Activated CD4-positive, alpha-beta memory T cell treated with anti-CD3 and anti-CD28 coated beads, Interleukin-2, amount 10 ng/mL, durations not matched to agents 7 days and 5 days (primary cell): Measurements from ENCODE around the gene SPOCK1. TPM values are rescaled to one million over a fixed set of nuclear protein-coding genes. Genes with fewer than 3 reads are reported as not detected.
"Not testable (repeated sequence)": the region's sequence is repeated elsewhere in the genome, so short reads cannot be mapped to it uniquely, and the experiment has no call there.

Source experiments
- CTCF ChIA-PET: fragments of 350-600 bp; sonication (Branson Sonifier 250); formaldehyde crosslinking; loops from one replicate; lab custom pipeline; 2021; ENCODE audit warnings: antibody characterized with exemption, inconsistent platforms; lab: Charles Lee
- POLR2A ChIA-PET: fragments of 350-600 bp; sonication (Branson Sonifier 250); formaldehyde crosslinking; loops from one replicate; lab custom pipeline; 2021; ENCODE audit warnings: antibody characterized with exemption; lab: Charles Lee
- DNase-seq: peaks from one replicate; pipeline ENCODE4 v3.0.0-alpha.2; 2020
- H3K27ac Mint-ChIP-seq: one replicate; pipeline ENCODE4 v1.8.0; 2021; ENCODE audit warnings: mild to moderate bottlenecking, mixed read lengths
- H3K27me3 Mint-ChIP-seq: one replicate; pipeline ENCODE4 v1.8.0; 2021; ENCODE audit warnings: mixed read lengths
- H3K36me3 Mint-ChIP-seq: one replicate; pipeline ENCODE4 v1.8.0; 2021; ENCODE audit warnings: low read depth, mixed read lengths
- H3K4me1 Mint-ChIP-seq: one replicate; pipeline ENCODE4 v1.8.0; 2021; ENCODE audit warnings: mixed read lengths
- H3K4me3 Mint-ChIP-seq: one replicate; pipeline ENCODE4 v1.8.0; 2021; ENCODE audit warnings: mild to moderate bottlenecking, mixed read lengths
- H3K9me3 Mint-ChIP-seq: one replicate; pipeline ENCODE4 v1.8.0; 2021; ENCODE audit warnings: mixed read lengths
- total RNA-seq, 2 experiments: library from RNA; stranded (reverse); gene quantifications; one replicate each; pipeline ENCODE4 v1.2.3, GENCODE V29; 2021

Gene SPOCK1
- total RNA-seq, 2 experiments from 2014 or later: 0.73 to 0.86 TPM

DNA sequence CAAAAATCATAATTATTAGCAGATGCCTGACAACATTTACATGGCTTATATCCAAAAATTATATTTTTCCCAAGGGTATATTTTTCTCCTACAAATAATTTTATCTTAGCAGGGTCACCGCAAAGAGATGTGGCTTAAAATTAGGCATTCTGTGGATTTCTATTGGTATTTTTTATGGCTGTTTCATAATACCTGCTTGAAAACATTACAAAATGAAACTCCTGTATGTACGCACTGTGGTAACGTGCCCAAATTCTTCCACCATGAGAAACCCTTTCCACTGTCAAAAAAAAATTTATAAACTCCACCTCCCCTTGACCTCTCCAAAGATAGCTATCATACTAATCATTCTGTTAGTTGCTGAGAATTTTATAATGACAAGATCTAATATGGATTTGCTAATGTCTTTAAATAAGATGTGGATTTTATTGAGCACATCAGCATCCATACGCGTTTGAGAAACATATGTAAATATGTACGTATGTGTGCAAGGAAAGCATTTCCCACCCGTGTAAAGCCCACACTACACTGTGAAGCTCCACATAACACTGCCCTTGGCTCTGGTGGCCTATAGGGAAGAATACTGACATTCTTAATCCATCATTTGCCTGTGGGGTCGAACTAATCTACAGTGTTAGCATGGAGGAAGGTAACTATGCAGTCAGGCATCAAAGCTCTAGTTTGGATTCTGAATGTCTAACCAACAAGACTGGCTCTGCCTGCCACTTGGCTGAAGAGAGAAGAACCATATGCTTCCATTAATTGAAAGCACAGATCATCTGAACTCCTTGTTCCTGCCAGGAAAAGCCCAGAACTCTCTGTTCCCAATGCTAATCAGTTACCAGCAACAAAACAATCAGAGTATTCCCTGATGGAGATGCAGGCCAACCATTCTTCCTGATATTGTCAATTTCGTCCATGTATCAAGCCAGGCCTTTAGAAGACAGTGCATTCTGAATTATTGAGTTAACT lies 244.7 kb downstream of the SPOCK1 start:
- DNase-seq: no peak
- no peak overlapping the region for H3K4me3 Mint-ChIP-seq
- H3K4me1 Mint-ChIP-seq: no peaks in the 10 kb centered on the region
- POLR2A ChIA-PET: no interaction called here
- H3K36me3 Mint-ChIP-seq: no peaks in the 10 kb centered on the region
- H3K27ac Mint-ChIP-seq: no peak overlapping the region
- H3K9me3 Mint-ChIP-seq: peaks cover 2% of the 10 kb centered on the region
- CTCF ChIA-PET: interaction anchor here (0.6 kb wide), 1 partner anchor 27 kb away, joined by 3 read pairs; no protein-coding TSS in a partner anchor
- no peaks in the 10 kb centered on the region for H3K27me3 Mint-ChIP-seq

DNA sequence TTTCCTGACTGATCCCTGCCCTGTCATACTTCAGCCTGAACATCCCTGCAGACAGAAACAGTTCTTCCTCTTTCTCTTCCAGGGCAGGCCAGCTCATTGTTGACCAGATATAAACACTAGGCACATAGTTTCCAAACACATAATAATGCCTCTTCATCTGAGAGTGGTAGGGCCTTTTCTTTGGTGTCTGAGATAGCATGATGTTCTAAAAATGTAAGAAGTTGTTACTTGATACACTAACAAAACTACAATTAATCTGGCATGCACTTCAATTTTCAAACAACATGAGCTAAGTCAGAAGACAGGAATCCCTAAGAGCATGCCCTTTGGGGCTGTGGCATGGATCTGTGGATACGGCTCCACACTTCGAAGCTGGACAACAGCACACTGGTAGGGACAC lies 246.6 kb downstream of the SPOCK1 start:
- no peaks in the 10 kb centered on the region for H3K36me3 Mint-ChIP-seq
- ChIA-PET CTCF (no interaction called here), POLR2A (no interaction called here)
- H3K4me1 Mint-ChIP-seq: no peaks in the 10 kb centered on the region
- no peak overlapping the region for H3K27ac Mint-ChIP-seq
- no peaks in the 10 kb centered on the region for H3K27me3 Mint-ChIP-seq
- no peak overlapping the region for H3K4me3 Mint-ChIP-seq
- DNase-seq: no peak
- no peaks in the 10 kb centered on the region for H3K9me3 Mint-ChIP-seq

GRCh38 chr5:137250421-137250820 lies 248.7 kb downstream of the SPOCK1 start:
- POLR2A ChIA-PET: no interaction called here
- Mint-ChIP-seq H3K9me3 (no peaks in the 10 kb centered on the region), H3K36me3 (no peaks in the 10 kb centered on the region), H3K4me1 (no peaks in the 10 kb centered on the region), H3K27me3 (no peaks in the 10 kb centered on the region), H3K4me3 (no peak overlapping the region), H3K27ac (no peak overlapping the region)
- no peak for DNase-seq
- CTCF ChIA-PET: no interaction called here

DNA sequence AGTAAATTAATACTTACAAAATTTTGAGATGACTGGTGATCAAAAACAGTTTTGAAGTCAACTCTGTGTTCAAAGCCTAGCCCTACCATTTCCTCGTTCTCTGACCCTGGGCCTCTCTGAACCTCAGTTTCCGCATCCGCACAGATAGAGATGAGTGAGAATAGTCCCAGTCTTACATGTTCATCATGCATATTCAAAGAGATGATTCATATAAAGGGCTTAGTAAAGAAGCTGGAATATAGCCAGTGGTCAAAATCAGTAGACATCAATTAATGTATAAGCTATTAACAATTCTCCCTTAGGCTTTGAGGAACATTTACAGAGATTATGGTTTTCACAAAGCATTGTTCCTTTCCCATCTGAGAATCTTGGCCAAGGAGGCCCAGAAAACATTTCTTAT lies 250.6 kb downstream of the SPOCK1 start:
- DNase-seq: no peak
- Mint-ChIP-seq H3K27ac (no peak overlapping the region), H3K36me3 (no peaks in the 10 kb centered on the region), H3K9me3 (no peaks in the 10 kb centered on the region), H3K4me3 (no peak overlapping the region), H3K4me1 (no peaks in the 10 kb centered on the region), H3K27me3 (no peaks in the 10 kb centered on the region)
- ChIA-PET CTCF (interaction anchor here (1.3 kb wide), 1 partner anchor 72 kb away, joined by 3 read pairs; no protein-coding TSS in a partner anchor), POLR2A (no interaction called here)

- H3K9me3 Mint-ChIP-seq: no peaks in the 10 kb centered on the region
- H3K27ac Mint-ChIP-seq: no peak overlapping the region
- no peak overlapping the region for H3K4me3 Mint-ChIP-seq
- no peaks in the 10 kb centered on the region for H3K4me1 Mint-ChIP-seq
- ChIA-PET CTCF (no interaction called here), POLR2A (no interaction called here)
- no peaks in the 10 kb centered on the region for H3K27me3 Mint-ChIP-seq
- no peaks in the 10 kb centered on the region for H3K36me3 Mint-ChIP-seq
- DNase-seq: no peak
Measured at GRCh38 chr5:137245438-137245837, 253.7 kb downstream of the SPOCK1 start.

DNA sequence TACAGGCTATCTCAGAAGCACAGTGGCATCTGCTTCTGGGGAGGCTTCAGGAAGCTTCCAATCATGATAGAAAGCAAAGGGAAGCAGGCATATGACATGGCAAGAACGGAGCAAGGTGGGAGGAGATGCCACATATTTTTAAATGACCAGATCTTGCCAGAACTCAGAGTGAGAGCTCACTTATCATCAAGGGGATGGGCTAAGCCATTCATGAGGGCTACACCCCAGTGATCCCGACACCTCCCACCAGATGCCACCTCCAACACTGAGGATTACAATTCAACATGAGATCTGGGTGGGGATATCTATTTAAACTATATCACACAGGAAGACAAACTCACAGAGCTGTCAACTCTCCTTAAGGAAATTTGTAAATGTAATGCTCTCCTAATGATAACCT lies 258.8 kb downstream of the SPOCK1 start:
- POLR2A ChIA-PET: no interaction called here
- CTCF ChIA-PET: no interaction called here
- no peak overlapping the region for H3K27ac Mint-ChIP-seq
- H3K27me3 Mint-ChIP-seq: no peaks in the 10 kb centered on the region
- H3K36me3 Mint-ChIP-seq: no peaks in the 10 kb centered on the region
- no peaks in the 10 kb centered on the region for H3K9me3 Mint-ChIP-seq
- no peak for DNase-seq
- H3K4me1 Mint-ChIP-seq: no peaks in the 10 kb centered on the region
- no peak overlapping the region for H3K4me3 Mint-ChIP-seq

DNA sequence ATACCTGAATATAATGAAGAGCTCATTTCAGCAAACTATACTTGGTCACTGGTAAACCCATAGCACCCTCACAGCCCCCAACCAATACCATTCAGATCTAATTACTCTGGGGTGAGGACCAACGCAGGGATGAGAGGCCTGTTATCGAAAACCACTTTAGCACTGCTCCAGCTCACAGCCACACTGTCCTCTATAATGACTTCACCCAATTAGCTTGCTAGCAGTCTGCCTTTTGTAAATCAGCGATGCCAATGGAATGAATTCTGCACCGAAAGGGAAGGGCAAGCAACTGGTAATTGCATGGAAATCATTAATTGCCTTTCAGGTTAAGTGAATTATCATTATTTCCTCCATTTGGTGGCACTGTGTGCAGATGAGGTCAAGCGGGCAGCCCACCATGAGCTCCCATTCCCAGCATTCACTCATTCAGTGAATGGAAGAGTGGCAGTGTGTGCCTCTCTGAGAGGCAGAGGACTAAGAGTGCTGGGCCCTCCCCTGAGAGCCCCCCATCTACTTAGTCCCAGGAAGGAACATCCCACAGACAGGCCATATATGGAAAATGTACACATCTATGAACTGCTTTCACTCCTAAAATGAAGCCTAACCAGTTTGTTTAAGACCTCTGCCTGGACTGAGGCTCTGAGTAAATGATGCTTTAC lies 262.1 kb downstream of the SPOCK1 start:
- ChIA-PET POLR2A (no interaction called here), CTCF (no interaction called here)
- Mint-ChIP-seq H3K9me3 (no peaks in the 10 kb centered on the region), H3K4me3 (no peak overlapping the region), H3K4me1 (no peaks in the 10 kb centered on the region), H3K27ac (no peak overlapping the region), H3K36me3 (no peaks in the 10 kb centered on the region), H3K27me3 (no peaks in the 10 kb centered on the region)
- DNase-seq: no peak

DNA sequence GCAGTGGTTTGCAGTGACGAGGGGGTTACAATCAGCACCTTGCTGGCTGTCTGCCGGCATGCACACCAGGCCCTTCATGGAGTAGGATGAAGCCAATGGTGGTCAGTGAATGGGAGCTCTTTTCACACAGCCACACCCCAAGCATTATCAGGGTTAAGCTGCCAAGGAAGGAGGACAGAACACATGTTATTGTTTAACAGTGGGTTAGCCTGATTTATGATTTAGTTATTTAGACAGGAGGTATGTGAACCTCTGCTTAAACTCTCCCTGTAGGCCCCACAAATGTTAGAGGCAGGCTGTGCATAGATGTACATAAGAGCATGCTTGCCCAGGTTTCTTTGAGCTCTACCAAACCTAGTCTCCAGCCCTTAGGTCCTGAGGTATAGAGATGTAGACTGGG lies 262.9 kb downstream of the SPOCK1 start:
- Mint-ChIP-seq H3K4me3 (no peak overlapping the region), H3K4me1 (no peaks in the 10 kb centered on the region), H3K36me3 (no peaks in the 10 kb centered on the region), H3K27me3 (no peaks in the 10 kb centered on the region), H3K9me3 (no peaks in the 10 kb centered on the region), H3K27ac (no peak overlapping the region)
- ChIA-PET POLR2A (no interaction called here), CTCF (no interaction called here)
- no peak for DNase-seq

DNA sequence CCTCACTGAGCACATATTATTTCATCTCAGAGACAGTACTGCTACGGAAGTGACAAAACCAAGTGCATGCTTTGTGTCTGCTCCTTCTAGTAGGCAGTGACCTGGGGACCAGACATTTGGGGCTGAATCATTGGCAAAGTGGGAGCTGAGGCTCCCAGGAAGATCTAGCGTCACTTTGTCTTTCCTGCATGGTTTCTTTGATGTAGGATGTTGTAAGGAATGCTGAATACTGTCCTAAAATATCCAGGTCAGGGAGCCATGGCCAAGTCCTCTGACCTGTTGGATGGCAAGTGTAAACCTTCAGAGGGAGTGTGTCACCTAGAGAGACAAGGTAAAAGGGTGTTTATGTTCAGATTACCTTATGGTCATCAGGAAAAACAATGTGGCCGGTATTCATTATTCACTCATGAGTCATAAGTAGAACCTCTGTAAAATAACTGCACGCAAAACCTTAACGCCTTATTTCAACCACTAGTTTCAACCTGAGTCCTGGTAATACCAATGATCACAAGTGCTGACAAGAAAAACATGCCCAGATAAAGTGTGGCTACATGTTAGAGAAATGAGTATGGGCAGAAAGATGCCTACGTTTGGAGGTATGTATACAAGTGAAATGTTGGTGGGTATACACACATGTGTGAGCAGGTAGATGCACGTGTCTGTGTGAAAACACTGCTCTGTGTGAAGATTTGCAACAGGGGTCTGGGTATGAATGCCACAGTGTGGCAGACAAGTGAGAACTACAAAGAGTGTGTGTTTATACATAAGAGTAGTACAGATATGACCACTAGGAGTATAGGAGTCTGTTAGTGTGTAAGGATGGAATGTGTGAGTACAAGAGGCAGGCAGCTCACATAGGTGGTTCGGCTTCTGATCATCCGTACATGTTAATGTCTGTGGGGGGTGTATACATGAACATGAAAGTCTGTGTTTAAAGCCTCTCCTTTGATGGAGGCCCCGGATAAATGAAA lies 263.9 kb downstream of the SPOCK1 start:
- Mint-ChIP-seq H3K36me3 (no peaks in the 10 kb centered on the region), H3K27me3 (no peaks in the 10 kb centered on the region), H3K4me3 (no peak overlapping the region), H3K4me1 (no peaks in the 10 kb centered on the region), H3K9me3 (no peaks in the 10 kb centered on the region), H3K27ac (no peak overlapping the region)
- POLR2A ChIA-PET: no interaction called here
- CTCF ChIA-PET: no interaction called here
- DNase-seq: no peak

- DNase-seq: no peak
- POLR2A ChIA-PET: no interaction called here
- no peaks in the 10 kb centered on the region for H3K9me3 Mint-ChIP-seq
- H3K27ac Mint-ChIP-seq: no peak overlapping the region
- H3K27me3 Mint-ChIP-seq: no peaks in the 10 kb centered on the region
- no peak overlapping the region for H3K4me3 Mint-ChIP-seq
- no peaks in the 10 kb centered on the region for H3K36me3 Mint-ChIP-seq
- CTCF ChIA-PET: no interaction called here
- no peaks in the 10 kb centered on the region for H3K4me1 Mint-ChIP-seq
Measured at GRCh38 chr5:137233726-137234125, 265.4 kb downstream of the SPOCK1 start.

GRCh38 chr5:137233304-137233703 lies 265.8 kb downstream of the SPOCK1 start:
- H3K4me1 Mint-ChIP-seq, DNase-seq, H3K36me3 Mint-ChIP-seq, CTCF ChIA-PET, H3K9me3 Mint-ChIP-seq, H3K27me3 Mint-ChIP-seq, POLR2A ChIA-PET, H3K4me3 Mint-ChIP-seq, H3K27ac Mint-ChIP-seq: not testable (repeated sequence)

- Mint-ChIP-seq H3K9me3 (no peaks in the 10 kb centered on the region), H3K4me1 (no peaks in the 10 kb centered on the region), H3K27me3 (no peaks in the 10 kb centered on the region), H3K4me3 (no peak overlapping the region), H3K36me3 (no peaks in the 10 kb centered on the region), H3K27ac (no peak overlapping the region)
- DNase-seq: no peak
- CTCF ChIA-PET: no interaction called here
- POLR2A ChIA-PET: no interaction called here
Measured at GRCh38 chr5:137231540-137231939, 267.6 kb downstream of the SPOCK1 start.

DNA sequence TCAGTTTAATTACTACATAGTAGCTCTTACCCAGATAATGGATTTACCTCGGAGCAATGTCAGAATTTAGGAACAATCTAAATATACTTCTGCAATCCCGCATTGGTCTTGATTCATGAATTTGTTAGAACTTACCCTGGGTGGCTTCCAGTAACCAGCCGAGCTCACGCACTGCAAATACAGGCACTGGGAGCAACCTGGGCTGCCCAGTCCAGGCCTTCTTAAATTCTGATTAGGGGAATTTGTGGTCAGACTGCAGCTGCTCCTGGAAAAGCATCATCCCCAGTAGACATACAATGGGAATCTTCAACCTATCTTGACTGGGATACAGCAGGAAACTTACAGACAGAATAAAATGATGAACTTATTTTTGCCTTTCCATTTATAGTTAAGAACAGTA lies 270.3 kb downstream of the SPOCK1 start:
- Mint-ChIP-seq H3K27me3 (no peaks in the 10 kb centered on the region), H3K27ac (no peak overlapping the region), H3K4me3 (no peak overlapping the region), H3K9me3 (no peaks in the 10 kb centered on the region), H3K4me1 (no peaks in the 10 kb centered on the region), H3K36me3 (no peaks in the 10 kb centered on the region)
- DNase-seq: no peak
- ChIA-PET POLR2A (no interaction called here), CTCF (no interaction called here)
